ENCODE data around the gene SEC24C.

The SEC24C gene

DNA sequence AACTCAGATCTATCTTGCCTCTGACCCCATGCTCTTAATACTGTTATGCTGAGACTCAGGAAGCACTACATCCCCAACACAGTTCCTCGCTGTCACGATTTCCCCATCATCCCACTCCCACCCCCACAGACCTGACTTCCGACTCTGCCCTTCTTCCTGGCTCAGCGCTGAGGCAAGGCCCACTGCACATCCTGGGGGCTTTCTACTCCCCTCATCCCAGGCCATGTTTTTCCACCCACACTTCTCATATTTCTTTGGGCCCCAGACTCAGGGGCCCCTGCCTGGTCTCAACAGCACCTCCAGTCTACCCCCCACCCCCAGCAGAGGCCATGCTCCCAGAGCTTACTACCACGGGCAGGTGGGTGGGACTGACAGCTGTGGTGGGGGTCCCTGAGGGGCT, 74.9 kb downstream of the SEC24C start:
- TF ChIP-seq ZFX (IDR thresholded peaks at IDR 0.05) (no peak), CTCF (conservative IDR thresholded peaks at IDR 0.05) (no peak)
- peak overlapping the region; percentile 80 for H3K27ac ChIP-seq

DNA sequence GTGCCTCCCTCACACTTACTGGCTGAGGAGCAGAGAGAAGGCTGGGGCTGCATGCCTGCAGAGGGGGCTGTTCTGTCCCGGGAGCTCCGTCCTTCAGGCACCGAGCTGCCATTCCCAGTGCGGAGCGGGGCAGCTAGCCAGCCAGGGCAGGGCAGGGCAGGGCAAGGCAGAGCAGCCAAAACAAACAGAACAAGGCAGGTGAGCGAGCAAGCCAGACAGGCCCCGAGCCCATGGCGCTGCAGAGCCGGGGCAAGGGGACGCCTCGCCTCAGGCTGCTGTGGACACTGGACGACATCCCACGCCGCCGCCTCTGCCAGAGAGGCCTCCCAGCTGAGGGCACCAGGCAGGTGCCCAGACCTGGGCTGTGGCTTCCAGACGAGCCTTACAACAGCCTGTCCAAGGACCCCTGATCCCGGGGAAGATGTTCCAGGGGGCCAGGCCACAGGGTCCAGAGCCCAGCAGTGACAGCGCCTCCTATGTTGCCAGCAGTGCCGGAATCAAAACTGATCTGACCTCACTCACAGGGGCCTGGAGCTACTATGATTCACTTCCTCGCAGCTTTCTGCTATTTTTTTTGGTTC, 75.4 kb downstream of the SEC24C start:
- H3K27ac ChIP-seq, result peak overlapping the region; percentile 80
- TF ChIP-seq CTCF (conservative IDR thresholded peaks at IDR 0.05) (peak; percentile 65), ZFX (IDR thresholded peaks at IDR 0.05) (no peak)

Measured in C4-2B (cell line).